GM21717 (cell line): ENCODE data around the gene CCDC9.

Experiments used
- ATAC-seq: cut with Tn5 transposase; IDR thresholded peaks from one replicate; pipeline ENCODE4 v1.9.1; 2021; ENCODE audit warnings: mild to moderate bottlenecking, moderate library complexity; ENCODE audit not compliant: unreplicated experiment

Gene CCDC9

GRCh38 chr19:47255879-47256692 lies at the start of gene CCDC9:
CCDC9 (plus strand) TSS chr19:47256525; CDS start chr19:47258401, 1,876 bp downstream.
- peak; percentile 46 for ATAC-seq

DNA sequence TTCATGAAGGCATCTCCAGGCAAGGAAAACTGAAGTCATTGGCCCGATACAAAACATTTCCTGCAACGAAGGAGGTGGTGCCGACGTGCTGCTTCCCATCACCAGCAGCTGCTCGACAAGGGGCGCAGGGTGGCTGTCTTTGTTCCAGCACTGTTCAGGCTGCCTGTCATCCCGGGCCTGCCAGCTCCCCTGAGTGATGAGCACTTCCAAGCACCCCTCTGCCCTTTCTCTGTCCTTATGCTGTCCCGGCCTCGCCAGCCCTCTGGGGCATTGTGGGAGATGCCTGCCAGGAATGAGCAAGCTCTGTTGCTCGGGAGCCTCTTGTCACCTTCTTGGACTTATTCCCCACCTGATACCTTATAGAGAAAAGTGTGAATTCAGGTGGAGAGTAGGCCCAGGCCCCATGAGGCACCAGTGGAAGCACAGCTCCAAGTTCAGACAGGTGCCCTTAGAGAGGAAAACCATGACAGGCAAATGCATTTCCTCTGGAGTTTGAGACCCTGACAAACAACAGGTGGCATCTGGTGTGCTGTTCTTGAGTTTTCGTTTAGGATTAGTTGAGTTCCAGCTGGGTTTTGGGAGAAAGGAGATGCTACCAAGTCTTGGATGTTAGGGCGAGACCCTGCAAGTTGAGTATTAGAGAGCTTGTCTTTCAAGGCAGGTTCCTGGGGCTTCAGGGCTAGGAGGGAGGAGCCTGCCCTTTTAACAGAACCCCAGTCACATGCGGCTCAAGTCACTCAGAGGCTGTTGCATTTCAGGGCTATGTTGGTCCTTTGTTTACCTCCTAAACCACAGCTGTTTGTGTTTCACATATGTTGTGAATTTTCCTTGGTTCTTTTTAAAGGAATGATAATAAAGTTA lies 46.8 kb upstream of the CCDC9 start:
- no peak for ATAC-seq

DNA sequence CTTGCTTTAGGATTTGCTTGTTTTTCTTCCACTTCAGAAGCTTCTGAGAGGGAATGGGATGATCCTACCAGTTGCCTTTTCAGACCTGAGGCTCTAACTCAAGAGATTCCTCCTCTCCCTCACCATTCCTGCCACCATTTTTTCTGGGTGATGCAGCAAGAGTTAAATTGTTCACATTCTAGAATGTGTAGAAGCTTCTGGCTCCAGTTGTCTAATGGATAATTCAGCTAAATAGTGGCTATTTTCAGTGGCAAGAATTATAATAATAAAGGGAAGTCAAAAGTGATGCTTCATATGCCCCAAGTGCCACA lies 46.2 kb upstream of the CCDC9 start:
- no peak for ATAC-seq

- no peak for ATAC-seq
Observed at GRCh38 chr19:47210689-47211316, 45.5 kb upstream of the CCDC9 start.

DNA sequence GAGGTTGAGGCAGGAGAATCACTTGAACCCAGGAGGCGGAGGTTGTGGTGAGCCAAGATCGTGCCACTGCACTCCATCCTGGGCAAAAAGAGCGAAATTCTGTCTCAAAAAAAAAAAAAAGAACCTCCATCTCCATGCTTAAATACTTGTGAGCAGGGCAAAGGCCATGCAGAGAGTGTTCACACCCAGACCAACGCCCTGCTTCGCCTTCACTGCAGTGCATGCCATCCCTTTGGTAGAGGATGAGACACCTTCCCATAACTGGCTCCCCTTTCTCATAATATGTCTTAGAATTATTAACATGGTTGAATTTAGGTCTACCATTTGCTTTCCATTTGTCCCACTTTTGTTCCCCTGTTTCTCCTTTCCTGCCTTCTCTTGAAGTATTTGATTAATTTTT lies 40.7 kb upstream of the CCDC9 start:
- ATAC-seq, result no peak

- ATAC-seq, result no peak
Observed at GRCh38 chr19:47221080-47221841, 35.1 kb upstream of the CCDC9 start.

DNA sequence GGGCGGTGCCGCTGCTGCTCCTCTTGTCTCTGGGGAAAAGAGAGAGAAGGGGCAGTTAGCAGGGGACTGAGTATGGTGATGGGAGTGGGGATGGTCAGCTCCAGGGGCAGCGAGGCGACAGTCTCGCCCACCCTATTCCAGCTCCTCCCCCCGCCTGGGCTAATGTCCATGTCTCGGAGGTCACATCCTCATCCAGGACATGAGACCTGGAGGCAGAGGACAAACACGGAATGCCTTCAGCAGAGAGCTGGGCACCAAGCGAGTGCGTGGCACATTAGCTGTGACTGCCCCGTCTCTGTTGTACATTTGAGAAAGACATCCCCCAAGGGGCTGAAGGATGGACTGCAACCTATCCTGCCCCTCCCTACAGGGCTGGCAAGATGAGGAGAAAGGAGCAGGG lies 34.4 kb upstream of the CCDC9 start:
- no peak for ATAC-seq

DNA sequence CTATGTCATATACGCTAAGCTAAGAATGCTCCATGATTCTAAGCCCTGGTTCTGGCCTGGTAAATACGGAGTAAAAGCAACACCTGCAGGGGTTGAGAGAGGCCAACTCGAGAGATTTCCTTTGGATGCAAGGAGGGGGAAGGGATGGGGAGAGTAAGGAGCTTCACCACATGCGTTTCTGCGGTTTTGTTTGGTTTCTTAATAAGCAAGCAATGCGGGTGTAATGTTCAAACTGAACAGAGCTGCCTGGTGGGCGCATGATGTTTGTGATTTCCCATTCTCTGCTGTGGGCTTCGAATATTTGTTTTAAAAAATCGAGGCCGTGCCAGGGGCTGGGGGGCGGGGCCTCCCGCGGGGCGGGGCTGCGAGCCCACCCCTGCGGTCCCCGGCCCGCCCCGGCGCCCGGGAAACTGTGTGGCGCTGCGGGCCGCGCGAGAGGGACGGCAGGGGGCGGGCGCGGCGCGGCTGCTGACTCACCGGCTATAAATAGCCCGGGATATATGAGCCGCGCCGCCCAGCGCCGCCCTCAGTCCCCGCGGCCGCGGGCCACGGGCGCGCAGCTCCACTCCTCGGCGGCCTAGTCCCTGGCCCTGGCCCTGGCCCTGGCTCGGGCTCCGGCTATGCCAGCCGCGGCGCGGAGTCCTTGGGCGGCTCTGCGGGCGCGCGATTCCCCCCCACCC lies 30.4 kb upstream of the CCDC9 start:
- ATAC-seq, result no peak

DNA sequence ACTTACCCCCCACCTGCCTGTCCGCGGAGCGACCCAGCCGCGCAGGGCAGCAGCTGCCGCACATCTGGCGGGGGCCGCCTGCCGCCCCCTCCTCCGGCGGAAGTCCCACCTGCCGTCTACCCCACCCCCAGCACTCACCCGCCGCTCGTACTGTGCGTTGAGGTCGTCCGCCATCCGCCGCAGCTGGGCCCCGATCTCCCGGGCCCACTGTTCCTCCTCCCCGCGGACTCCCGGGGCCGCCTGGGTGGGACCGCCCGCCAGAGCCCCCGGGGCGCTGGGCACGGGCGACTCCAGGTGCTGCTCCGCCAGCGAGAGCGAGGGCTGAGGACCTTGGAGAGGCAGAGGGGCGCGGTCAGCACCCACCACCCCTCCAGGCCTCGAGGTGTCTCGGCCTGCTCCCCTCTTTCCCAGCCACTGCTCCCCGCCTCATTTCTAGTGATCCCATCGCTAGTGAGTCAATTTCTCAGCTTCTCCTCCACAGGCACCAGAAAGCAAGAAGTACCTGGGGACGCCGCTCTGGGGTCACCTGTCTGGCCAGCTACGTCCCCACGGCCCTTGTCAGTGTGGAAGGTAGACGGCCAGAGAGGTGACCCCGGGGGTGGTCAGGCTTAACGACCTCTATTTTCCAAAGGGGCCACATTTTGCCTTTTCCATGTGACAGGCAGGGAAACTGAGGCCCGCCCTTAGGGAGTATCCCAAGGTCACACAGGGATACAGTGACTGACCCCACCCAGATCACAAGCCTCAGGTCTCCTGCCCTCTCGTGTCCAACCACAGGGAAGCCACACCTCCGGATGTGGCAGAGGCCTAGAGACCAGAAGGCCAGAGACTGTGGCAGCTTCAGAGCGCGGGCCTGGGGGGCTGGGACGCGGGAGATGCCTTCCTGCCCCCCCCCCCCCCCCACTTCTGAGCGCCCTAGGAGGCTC lies 29.6 kb upstream of the CCDC9 start:
- peak; percentile 23 for ATAC-seq

GRCh38 chr19:47227352-47228167 lies 28.8 kb upstream of the CCDC9 start:
- ATAC-seq, result no peak

GRCh38 chr19:47228168-47228936 lies 28.0 kb upstream of the CCDC9 start:
- no peak for ATAC-seq

GRCh38 chr19:47228937-47229675 lies 27.2 kb upstream of the CCDC9 start:
- no peak for ATAC-seq

DNA sequence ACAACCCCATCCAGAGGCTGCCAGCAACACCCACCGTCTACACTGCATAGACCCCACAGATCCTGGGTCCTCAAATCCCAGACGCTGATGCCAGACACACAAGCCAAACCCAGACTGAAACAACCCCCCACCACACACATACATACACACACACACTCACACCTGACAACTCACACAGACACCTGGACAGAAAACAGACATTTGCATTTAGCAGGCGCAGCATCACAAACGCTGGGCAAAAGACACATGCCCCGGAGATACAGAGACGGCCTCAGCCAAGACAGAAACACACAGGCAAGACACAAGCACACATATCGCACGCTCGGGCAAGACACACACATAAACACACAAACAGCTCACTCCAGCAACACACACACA lies 26.7 kb upstream of the CCDC9 start:
- no peak for ATAC-seq

DNA sequence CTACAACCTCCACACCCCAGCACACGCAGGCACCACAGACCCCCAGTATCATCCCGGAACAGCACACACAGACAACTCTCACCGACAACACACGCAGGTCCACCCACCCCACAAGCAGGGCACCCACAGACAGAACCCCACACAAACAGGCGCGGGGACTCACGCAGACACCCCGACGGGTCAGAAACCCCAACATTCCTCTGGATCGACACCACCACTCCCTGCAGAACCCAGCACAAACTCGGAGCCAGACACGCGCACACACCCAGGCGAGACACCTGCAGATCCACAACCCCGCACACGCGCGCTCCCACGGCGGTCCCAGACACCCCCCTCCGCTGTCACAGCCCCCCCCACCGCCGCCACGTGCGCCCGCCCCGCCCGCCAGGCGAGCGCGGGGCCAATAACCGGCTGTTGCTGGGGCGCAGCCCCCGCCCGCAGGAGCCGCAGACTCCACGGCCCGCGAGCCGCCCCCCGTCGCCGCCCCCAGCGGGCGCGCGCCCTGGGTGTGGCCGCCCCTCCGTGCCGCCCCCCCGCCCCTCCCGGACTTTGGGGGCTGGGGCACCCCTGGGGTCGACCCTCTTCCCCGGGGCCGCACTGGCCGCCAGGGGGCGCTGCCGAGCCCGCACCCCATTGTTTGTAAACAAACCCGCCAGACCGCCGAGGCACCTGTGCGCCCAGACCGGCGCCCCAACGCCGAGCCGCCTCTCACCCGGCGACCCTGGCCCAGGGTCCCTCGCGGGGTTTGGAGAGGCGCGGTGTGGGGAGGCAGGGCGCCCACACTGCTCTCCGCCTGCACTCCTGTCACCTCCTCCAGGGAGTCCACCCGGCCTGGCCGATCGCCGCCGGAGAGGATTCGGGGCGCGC lies 26.0 kb upstream of the CCDC9 start:
- no peak for ATAC-seq

- no peak for ATAC-seq
Observed at GRCh38 chr19:47230921-47231214, 25.5 kb upstream of the CCDC9 start, which contains the start of gene BBC3. BBC3 (minus strand) TSS chr19:47231199; CDS start chr19:47228431, 2,768 bp downstream.
